ENCODE measurements around the gene ALDH1L1. TPM values are rescaled to one million over a fixed set of nuclear protein-coding genes. Genes with fewer than 3 reads are reported as not detected.

ALDH1L1 gene
- total and polyA plus RNA-seq, 9 of the 15 experiments (the other 6 are each of a cell fraction or from before 2014, with no cell fraction given) = 0.06 to 1.9 (median 0.57) TPM; not detected in 1

- TF ChIP-seq, protein P1, sequence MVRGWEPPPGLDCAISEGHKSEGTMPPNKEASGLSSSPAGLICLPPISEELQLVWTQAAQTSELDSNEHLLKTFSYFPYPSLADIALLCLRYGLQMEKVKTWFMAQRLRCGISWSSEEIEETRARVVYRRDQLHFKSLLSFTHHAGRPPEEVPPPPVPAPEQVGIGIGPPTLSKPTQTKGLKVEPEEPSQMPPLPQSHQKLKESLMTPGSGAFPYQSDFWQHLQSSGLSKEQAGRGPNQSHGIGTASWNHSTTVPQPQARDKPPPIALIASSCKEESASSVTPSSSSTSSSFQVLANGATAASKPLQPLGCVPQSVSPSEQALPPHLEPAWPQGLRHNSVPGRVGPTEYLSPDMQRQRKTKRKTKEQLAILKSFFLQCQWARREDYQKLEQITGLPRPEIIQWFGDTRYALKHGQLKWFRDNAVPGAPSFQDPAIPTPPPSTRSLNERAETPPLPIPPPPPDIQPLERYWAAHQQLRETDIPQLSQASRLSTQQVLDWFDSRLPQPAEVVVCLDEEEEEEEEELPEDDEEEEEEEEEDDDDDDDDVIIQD (CRISPR knock-in tag; IDR thresholded peaks at IDR 0.05) = no peak
- TF ChIP-seq ZNF766 (CRISPR knock-in tag; conservative IDR thresholded peaks at IDR 0.05) = peak; percentile 86; the same call in 1 of the 2 replicates
- no peak for TF ChIP-seq L3MBTL2 (IDR thresholded peaks at IDR 0.05)
- TF ChIP-seq, protein P2, sequence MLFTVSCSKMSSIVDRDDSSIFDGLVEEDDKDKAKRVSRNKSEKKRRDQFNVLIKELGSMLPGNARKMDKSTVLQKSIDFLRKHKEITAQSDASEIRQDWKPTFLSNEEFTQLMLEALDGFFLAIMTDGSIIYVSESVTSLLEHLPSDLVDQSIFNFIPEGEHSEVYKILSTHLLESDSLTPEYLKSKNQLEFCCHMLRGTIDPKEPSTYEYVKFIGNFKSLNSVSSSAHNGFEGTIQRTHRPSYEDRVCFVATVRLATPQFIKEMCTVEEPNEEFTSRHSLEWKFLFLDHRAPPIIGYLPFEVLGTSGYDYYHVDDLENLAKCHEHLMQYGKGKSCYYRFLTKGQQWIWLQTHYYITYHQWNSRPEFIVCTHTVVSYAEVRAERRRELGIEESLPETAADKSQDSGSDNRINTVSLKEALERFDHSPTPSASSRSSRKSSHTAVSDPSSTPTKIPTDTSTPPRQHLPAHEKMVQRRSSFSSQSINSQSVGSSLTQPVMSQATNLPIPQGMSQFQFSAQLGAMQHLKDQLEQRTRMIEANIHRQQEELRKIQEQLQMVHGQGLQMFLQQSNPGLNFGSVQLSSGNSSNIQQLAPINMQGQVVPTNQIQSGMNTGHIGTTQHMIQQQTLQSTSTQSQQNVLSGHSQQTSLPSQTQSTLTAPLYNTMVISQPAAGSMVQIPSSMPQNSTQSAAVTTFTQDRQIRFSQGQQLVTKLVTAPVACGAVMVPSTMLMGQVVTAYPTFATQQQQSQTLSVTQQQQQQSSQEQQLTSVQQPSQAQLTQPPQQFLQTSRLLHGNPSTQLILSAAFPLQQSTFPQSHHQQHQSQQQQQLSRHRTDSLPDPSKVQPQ (CRISPR knock-in tag; IDR thresholded peaks at IDR 0.05; ENCODE audit: borderline replicate concordance) = 0 out of 2 replicates have a peak, but pooled peaks have one; percentile 36
- TF ChIP-seq, protein P3, sequence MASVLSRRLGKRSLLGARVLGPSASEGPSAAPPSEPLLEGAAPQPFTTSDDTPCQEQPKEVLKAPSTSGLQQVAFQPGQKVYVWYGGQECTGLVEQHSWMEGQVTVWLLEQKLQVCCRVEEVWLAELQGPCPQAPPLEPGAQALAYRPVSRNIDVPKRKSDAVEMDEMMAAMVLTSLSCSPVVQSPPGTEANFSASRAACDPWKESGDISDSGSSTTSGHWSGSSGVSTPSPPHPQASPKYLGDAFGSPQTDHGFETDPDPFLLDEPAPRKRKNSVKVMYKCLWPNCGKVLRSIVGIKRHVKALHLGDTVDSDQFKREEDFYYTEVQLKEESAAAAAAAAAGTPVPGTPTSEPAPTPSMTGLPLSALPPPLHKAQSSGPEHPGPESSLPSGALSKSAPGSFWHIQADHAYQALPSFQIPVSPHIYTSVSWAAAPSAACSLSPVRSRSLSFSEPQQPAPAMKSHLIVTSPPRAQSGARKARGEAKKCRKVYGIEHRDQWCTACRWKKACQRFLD (CRISPR knock-in tag; IDR thresholded peaks at IDR 0.05) = peak; percentile 97
- no peak for TF ChIP-seq PRMT5 (CRISPR knock-in tag; IDR thresholded peaks at IDR 0.05)
- TF ChIP-seq MXI1 (IDR thresholded peaks at IDR 0.05; ENCODE audit: low read depth, low read length) = no peak
- TF ChIP-seq, protein P4, sequence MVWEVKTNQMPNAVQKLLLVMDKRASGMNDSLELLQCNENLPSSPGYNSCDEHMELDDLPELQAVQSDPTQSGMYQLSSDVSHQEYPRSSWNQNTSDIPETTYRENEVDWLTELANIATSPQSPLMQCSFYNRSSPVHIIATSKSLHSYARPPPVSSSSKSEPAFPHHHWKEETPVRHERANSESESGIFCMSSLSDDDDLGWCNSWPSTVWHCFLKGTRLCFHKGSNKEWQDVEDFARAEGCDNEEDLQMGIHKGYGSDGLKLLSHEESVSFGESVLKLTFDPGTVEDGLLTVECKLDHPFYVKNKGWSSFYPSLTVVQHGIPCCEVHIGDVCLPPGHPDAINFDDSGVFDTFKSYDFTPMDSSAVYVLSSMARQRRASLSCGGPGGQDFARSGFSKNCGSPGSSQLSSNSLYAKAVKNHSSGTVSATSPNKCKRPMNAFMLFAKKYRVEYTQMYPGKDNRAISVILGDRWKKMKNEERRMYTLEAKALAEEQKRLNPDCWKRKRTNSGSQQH (CRISPR knock-in tag; IDR thresholded peaks at IDR 0.05) = peak; percentile 92
- TF ChIP-seq ZNF699 (CRISPR knock-in tag; IDR thresholded peaks at IDR 0.05; ENCODE audit: insufficient replicate concordance) = no peak
- no peak for TF ChIP-seq SRF (CRISPR knock-in tag; IDR thresholded peaks at IDR 0.05)
- TF ChIP-seq SMAD3 (CRISPR knock-in tag; conservative IDR thresholded peaks at IDR 0.05) = peak; percentile 96
- TF ChIP-seq IRF1 (CRISPR knock-in tag; IDR thresholded peaks at IDR 0.05; ENCODE audit: borderline replicate concordance) = no peak
- peak; percentile 97 for TF ChIP-seq FOXO4 (CRISPR knock-in tag; IDR thresholded peaks at IDR 0.05)
- peak; percentile 90 for TF ChIP-seq NFXL1 (CRISPR knock-in tag; IDR thresholded peaks at IDR 0.05)
- no peak for TF ChIP-seq ZNF184 (CRISPR knock-in tag; IDR thresholded peaks at IDR 0.05)
- TF ChIP-seq HLTF (IDR thresholded peaks at IDR 0.05) = no peak
- no peak for TF ChIP-seq PHF20 (IDR thresholded peaks at IDR 0.05; ENCODE audit: partially characterized antibody)
- no peak for TF ChIP-seq COPS2 (conservative IDR thresholded peaks at IDR 0.05)
- TF ChIP-seq ZNF79 (CRISPR knock-in tag; IDR thresholded peaks at IDR 0.05; ENCODE audit: low read depth) = peak; percentile 98
These were observed 20.1 kb upstream of the ALDH1L1 start (continued) for GRCh38 chr3:126200534-126200933.
